Measurements from ENCODE around the gene BEST2.

Gene BEST2

DNA sequence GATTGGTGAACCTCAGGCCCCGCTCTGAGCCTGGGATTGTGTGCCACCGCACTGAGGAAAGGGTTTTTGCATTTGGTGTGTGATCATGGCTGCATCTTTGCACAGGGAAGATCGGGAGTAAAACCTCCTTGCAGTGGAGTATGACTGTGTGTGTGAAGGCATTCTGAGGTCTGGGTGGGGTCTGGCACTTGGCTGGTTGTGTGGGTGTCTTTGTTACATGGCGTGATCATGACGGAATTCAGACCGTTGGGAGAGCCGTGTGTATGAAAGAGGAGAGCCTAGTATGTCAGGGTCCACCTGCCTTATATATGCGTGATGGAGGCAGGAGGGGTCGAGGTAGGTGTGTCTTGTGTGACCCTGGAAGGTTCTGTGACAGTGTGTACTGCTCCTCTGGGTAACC, 740 bp upstream of the BEST2 start:
- Mint-ChIP-seq H3K27me3 (ENCODE audit: low read depth) (peaks cover 54% of the 10 kb centered on the region), H3K36me3 (ENCODE audit: low read depth) (peaks cover 24% of the 10 kb centered on the region), H3K4me1 (no peaks in the 10 kb centered on the region), H3K4me3 (no peak overlapping the region), H3K27ac (no peak overlapping the region), H3K9me3 (peaks cover 4% of the 10 kb centered on the region)
- TF ChIP-seq, protein P1, sequence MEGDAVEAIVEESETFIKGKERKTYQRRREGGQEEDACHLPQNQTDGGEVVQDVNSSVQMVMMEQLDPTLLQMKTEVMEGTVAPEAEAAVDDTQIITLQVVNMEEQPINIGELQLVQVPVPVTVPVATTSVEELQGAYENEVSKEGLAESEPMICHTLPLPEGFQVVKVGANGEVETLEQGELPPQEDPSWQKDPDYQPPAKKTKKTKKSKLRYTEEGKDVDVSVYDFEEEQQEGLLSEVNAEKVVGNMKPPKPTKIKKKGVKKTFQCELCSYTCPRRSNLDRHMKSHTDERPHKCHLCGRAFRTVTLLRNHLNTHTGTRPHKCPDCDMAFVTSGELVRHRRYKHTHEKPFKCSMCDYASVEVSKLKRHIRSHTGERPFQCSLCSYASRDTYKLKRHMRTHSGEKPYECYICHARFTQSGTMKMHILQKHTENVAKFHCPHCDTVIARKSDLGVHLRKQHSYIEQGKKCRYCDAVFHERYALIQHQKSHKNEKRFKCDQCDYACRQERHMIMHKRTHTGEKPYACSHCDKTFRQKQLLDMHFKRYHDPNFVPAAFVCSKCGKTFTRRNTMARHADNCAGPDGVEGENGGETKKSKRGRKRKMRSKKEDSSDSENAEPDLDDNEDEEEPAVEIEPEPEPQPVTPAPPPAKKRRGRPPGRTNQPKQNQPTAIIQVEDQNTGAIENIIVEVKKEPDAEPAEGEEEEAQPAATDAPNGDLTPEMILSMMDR (IDR thresholded peaks at IDR 0.05; ENCODE audit: unreplicated experiment in 3 of 3): no peak

DNA sequence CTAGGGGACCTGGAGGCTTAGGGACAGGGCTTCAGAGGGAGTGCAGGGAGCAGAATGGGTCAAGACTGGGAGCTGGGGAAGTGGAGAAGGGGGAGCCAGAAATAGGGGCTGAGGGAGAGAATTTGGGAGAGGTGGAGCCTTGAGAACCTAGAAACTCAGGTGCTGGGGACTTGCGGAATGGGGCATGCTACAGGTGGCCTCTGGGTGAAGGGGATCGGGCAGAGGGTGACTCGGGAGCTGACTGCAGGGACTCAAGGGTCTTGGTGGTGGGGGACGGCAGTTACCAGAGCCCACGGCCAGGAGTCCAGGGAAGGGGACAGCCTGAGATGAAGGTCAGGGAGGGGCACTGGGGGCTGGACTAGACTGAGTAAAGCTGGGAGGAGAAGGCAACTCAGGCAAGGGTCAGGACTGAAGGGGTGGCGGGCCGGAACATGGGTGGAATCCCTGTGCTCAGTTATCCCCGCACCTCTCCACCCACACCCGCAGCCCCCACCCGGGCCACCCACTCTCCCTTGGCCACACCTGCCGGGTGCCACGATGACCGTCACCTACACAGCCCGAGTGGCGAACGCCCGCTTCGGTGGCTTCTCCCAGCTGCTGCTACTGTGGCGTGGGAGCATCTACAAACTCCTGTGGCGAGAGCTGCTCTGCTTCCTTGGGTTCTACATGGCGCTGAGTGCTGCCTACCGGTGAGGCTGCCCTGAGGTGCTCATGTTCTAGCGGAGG, 628 bp downstream of the BEST2 start:
- peaks cover 12% of the 10 kb centered on the region for H3K36me3 Mint-ChIP-seq (ENCODE audit: low read depth)
- H3K4me3 Mint-ChIP-seq: no peak overlapping the region
- peaks cover 4% of the 10 kb centered on the region for H3K9me3 Mint-ChIP-seq
- no peaks in the 10 kb centered on the region for H3K4me1 Mint-ChIP-seq
- peaks cover 54% of the 10 kb centered on the region for H3K27me3 Mint-ChIP-seq (ENCODE audit: low read depth)
- H3K27ac Mint-ChIP-seq: no peak overlapping the region
- TF ChIP-seq, protein P1 (IDR thresholded peaks at IDR 0.05; ENCODE audit: unreplicated experiment in 3 of 3): no peak

DNA sequence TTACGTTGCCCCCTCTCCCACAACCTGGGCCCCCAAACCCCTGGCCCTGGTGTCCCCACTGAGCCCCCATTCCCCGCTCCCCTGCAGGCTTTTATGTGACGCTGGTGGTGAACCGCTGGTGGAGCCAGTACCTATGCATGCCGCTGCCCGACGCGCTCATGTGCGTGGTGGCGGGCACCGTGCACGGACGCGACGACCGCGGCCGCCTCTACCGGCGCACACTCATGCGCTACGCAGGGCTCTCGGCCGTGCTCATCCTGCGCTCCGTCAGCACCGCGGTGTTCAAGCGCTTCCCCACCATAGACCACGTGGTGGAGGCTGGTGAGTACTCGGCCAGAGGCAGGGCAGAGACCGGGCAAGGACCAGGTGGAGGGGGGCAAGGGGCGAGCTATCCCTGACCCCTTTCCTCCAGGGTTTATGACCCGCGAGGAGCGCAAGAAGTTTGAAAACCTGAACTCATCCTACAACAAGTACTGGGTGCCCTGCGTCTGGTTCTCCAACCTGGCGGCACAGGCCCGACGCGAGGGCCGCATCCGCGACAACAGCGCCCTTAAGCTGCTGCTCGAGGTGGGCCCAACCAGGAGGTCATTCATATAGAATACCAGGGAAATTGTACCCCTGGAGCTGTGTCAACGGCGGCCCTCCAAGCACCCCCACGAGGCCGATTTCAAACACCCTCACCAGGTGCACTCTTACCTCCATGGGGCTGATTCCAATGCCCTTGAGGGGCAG, 3.0 kb downstream of the BEST2 start:
- Mint-ChIP-seq H3K36me3 (ENCODE audit: low read depth) (no peaks in the 10 kb centered on the region), H3K4me3 (no peak overlapping the region), H3K4me1 (no peaks in the 10 kb centered on the region), H3K9me3 (no peaks in the 10 kb centered on the region), H3K27me3 (ENCODE audit: low read depth) (peaks cover 41% of the 10 kb centered on the region), H3K27ac (no peak overlapping the region)
- TF ChIP-seq, protein P1 (IDR thresholded peaks at IDR 0.05; ENCODE audit: unreplicated experiment in 3 of 3): no peak

DNA sequence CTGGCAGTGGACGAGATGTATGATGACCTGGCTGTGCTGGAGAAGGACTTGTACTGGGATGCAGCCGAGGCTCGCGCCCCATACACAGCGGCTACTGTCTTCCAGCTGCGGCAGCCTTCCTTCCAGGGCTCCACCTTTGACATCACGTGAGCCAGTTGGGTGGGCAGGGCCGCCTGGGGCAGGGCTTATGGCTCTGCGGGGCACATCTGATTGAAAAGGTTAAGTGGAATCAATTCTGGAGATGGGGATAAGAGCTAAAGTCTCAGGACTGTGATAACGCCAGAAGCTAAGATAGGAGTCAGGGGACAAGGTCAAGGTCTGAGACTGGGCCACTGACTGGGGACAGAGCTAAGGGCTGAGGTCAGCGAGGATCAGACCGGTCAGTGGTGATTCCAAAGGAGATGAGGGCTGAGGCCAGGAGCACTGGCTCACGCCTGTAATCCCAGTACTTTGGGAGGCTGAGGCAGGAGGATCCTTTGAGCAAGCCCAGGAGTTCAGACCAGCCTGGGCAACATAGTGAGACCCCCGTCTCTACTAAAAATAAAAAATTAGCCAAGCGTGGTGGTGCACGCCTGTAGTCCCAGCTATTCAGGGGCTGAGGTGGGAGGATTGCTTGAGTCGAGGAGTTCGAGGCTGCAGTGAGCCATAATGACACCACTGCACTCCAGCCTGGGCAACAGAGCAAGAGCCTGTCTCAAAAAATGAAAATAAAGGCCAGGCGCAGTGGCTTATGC, 4.7 kb downstream of the BEST2 start:
- Mint-ChIP-seq H3K27me3 (ENCODE audit: low read depth) (peaks cover 24% of the 10 kb centered on the region), H3K4me1 (no peaks in the 10 kb centered on the region), H3K4me3 (peak overlapping the region; percentile 4 to 42 (median 27)), H3K27ac (no peak overlapping the region), H3K36me3 (ENCODE audit: low read depth) (peaks cover 4% of the 10 kb centered on the region), H3K9me3 (no peaks in the 10 kb centered on the region)
- TF ChIP-seq, protein P1 (IDR thresholded peaks at IDR 0.05; ENCODE audit: unreplicated experiment in 3 of 3): no peak

DNA sequence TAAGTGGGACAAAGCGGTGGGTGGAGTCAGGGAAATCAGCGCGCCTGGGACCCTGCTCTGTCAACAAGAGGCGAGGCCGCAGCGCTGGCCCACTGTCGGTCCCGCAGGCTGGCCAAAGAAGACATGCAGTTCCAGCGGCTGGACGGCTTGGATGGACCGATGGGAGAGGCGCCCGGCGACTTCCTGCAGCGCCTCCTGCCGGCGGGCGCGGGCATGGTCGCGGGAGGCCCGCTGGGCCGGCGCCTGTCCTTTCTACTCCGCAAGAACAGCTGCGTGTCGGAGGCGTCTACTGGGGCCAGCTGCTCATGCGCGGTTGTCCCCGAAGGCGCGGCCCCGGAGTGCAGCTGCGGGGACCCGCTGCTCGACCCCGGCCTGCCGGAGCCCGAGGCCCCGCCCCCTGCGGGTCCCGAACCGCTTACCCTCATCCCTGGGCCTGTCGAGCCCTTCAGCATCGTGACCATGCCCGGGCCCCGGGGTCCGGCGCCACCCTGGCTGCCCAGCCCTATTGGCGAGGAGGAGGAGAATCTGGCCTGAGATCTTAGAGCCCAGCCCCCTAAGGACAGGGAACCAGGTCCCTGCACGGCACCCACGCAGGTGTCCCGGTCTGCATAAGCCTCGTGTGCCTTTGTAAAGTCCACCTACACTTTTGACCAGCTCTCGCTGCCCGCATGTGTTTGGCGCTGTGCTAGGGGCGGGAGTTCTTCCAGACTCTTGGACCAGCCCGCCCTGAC, 6.1 kb downstream of the BEST2 start:
- Mint-ChIP-seq H3K4me3 (peak overlapping the region; percentile 69 to 76 (median 71)), H3K27ac (peak overlapping the region in 1 of 3 experiments; percentile 56), H3K9me3 (no peaks in the 10 kb centered on the region), H3K4me1 (no peaks in the 10 kb centered on the region), H3K36me3 (ENCODE audit: low read depth) (peaks cover 9% of the 10 kb centered on the region), H3K27me3 (ENCODE audit: low read depth) (peaks cover 11% of the 10 kb centered on the region)
- TF ChIP-seq, protein P1 (IDR thresholded peaks at IDR 0.05; ENCODE audit: unreplicated experiment in 3 of 3): peak; percentile 93 to 95 (median 94)

Measured in nephron (organoid).